Measurements from ENCODE around the gene SUFU. TPM values are rescaled to one million over a fixed set of nuclear protein-coding genes. Genes with fewer than 3 reads are reported as not detected.

Gene SUFU
- total RNA-seq, 1 donor from 2014 or later = 6.2 TPM

DNA sequence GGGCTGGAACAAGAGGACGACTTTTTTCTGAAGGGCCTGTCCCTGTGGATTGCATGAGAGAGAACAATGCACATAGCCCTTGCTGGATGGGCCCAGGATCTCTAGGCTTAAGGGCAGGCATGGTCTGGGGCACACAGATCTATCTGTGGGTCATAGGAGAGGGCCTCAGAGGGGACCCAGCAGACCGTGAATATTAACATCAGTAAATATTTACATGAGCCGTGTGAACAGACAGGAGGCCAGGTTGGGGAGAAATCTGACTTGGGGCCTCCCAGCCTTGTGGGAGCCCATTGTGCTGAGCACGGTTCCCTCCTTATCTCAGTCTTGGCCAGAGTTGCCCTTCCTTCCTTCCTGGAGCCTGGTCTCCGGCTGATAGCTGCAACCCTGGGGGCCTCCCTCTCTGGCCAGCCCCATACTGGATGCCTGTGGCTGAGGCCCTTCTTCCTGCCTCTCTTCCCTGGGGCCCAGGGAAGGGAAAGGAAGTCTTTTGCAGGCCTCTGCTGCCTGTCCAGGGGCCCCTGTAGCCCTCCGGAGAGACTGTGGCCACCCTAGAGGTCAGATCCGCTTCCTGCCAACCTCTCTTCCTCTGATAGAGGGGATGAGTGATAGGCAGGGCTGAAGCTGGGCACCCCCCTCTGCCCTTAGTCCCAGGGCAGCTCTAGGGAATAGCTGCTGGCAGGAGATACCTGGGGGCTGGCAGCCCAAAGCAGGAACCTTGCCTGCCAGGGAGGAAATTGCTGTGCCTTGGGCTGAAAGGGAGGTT is 96.0 kb downstream of the SUFU start:
- no peak for DNase-seq (ENCODE audit: low read depth)
- H3K4me3 ChIP-seq (ENCODE audit: low read depth, low read length) = no peak overlapping the region
- TF ChIP-seq, protein P1, sequence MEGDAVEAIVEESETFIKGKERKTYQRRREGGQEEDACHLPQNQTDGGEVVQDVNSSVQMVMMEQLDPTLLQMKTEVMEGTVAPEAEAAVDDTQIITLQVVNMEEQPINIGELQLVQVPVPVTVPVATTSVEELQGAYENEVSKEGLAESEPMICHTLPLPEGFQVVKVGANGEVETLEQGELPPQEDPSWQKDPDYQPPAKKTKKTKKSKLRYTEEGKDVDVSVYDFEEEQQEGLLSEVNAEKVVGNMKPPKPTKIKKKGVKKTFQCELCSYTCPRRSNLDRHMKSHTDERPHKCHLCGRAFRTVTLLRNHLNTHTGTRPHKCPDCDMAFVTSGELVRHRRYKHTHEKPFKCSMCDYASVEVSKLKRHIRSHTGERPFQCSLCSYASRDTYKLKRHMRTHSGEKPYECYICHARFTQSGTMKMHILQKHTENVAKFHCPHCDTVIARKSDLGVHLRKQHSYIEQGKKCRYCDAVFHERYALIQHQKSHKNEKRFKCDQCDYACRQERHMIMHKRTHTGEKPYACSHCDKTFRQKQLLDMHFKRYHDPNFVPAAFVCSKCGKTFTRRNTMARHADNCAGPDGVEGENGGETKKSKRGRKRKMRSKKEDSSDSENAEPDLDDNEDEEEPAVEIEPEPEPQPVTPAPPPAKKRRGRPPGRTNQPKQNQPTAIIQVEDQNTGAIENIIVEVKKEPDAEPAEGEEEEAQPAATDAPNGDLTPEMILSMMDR (conservative IDR thresholded peaks at IDR 0.05; ENCODE audit: low read depth, low read length) = no peak

DNA sequence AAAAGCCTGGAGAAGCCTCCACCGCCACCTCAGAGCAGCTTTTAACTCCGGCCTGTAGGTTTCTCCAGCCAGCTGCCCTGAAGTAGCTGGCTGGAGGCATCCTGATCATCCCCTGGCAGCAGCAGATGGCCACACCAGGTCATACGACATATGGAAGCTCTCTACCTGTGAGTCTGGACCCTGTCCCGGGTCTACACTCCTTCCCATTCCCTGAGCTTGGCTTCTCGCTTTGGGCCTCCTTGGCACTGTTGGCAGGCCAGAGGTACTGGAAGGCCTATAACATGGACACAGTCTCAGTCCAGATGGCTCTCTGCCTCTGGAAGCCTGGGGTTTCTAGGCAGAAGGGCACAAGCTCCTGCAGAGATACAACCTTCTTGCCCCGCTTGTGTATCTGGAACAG is 97.0 kb downstream of the SUFU start:
- no peak for DNase-seq (ENCODE audit: low read depth)
- H3K4me3 ChIP-seq (ENCODE audit: low read depth, low read length) = no peak overlapping the region
- TF ChIP-seq, protein P1 (conservative IDR thresholded peaks at IDR 0.05; ENCODE audit: low read depth, low read length) = no peak

DNA sequence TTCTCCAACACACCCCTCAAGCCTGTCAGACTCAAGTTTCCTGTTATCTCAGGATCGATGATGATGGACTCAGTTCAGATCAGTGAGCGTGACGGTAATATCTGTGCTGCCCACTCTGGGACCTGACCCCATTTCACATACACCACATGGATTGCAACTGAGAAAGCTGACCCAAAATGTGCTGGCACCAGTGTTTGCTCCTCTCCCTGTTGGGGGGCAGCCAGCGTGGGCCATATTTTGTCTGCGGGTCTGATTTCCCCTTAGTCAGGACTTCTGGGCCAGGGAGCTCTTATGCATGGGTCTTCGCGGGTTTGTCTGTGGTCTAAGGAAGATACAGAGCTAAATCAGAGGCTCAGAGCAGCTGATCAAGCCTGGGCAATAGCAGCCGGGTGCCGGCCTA is 97.9 kb downstream of the SUFU start:
- H3K4me3 ChIP-seq (ENCODE audit: low read depth, low read length) = no peak overlapping the region

DNA sequence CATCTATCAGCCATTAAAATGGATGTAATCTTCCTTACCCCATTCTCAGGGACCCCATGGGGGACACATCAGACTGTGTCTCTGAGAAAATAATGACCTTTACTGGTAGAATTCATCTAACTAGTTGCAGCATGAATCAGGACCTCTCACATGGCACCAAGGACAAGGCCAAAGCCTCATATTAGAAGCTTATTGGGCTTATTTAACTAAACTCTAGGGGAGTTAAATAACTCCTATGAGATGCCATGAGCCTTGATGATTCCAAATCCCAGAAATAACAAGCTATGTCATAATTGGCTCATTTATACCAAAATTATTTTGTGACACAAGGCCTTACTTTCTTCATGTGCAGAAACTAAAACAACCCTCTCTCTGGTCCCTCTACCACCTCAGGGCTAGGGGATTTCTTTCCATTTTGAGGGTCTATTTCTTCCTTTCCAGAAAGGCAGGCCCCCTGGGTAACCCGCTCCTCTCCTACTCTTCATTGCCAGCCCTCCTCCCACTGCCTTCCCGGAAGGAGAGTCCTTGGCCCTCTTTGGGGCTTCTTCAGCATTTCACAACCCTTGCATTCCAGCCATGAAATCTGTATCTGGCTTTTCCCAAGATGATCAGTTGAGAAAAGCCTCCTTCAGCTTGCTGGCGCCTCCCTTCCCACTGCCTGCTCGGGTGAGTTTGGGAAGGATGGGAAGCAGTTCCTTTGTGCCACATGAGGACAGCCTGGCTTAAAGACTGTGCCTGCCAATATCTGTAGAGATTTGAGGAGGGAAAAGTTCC is 98.7 kb downstream of the SUFU start:
- TF ChIP-seq, protein P1 (conservative IDR thresholded peaks at IDR 0.05; ENCODE audit: low read depth, low read length) = no peak
- no peak overlapping the region for H3K4me3 ChIP-seq (ENCODE audit: low read depth, low read length)
- no peak for DNase-seq (ENCODE audit: low read depth)

More for the DNA sequence above, 97.9 kb downstream of the SUFU start:
- DNase-seq (ENCODE audit: low read depth) = no peak
- TF ChIP-seq, protein P1 (conservative IDR thresholded peaks at IDR 0.05; ENCODE audit: low read depth, low read length) = no peak

DNA sequence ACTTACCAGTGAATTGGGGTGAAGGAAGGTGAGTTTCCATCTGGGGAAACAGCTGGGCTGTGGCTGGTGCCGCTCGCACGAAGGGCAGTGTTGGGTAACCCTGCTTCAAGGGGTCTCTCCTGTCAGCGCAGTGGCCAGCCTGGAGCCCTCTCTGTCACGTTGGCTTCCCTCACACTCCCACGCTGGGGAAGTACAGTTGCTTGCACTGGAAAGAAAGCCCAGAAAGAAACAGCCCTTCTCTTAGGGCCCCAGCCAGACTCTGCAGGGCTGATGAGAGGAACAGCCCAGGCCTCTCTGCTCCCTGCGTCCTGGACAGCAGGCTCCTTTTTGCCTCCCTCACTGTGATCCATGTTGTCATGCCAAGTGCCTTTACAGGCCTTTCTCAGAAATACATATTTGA is 100.2 kb downstream of the SUFU start:
- H3K4me3 ChIP-seq (ENCODE audit: low read depth, low read length) = no peak overlapping the region
- TF ChIP-seq, protein P1 (conservative IDR thresholded peaks at IDR 0.05; ENCODE audit: low read depth, low read length) = no peak
- no peak for DNase-seq (ENCODE audit: low read depth)

DNA sequence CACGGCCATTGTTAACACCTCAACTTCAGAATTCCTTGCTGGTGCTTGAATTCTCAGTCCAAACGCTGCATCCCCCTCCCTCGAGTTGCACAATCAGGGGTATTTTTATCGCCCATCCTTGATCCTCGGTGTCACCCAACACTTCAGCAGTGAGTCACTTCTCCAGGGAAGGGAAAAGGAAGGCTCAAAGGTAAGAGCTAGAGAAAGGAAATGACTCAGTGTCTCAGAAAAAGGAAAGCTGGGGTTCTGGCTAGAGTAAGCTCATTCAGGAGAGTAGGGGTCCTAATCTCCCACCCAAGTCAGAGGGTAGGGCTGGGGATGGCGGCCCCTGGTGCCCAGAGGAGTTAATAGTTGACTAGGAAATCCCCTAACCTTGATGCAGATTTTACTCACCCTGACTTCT is 100.7 kb downstream of the SUFU start:
- no peak overlapping the region for H3K4me3 ChIP-seq (ENCODE audit: low read depth, low read length)
- peak; percentile 83 for DNase-seq (ENCODE audit: low read depth)
- TF ChIP-seq, protein P1 (conservative IDR thresholded peaks at IDR 0.05; ENCODE audit: low read depth, low read length) = no peak

Measured in epithelial cell of proximal tubule (primary cell).